Transverse colon (tissue), 4 donors: Measurements from ENCODE around the gene EFNA1.

ENCODE experiments used
- CTCF ChIP-seq, 5 experiments: fragments of 200-600 bp in 3 of 5; fragments of 450-650 bp in 2 of 5; sonication (generic) in 3 of 5; IDR thresholded peaks; 1 replicate in 2 of 5; 2 replicates in 3 of 5; pipeline ENCODE4 v1.5.1; 2016 to 2017; ENCODE audit warnings: antibody characterized with exemption in 5 of 5, inconsistent platforms in 3 of 5, mild to moderate bottlenecking in 2 of 5, moderate library complexity in 1 of 5
- EP300 ChIP-seq: sonication (generic); formaldehyde crosslinking; IDR thresholded peaks from one replicate; pipeline ENCODE4 v1.6.1; 2017; ENCODE audit warnings: antibody characterized with exemption, low read depth
- POLR2A ChIP-seq: fragments of 450-650 bp; IDR thresholded peaks from one replicate; pipeline ENCODE4 v1.6.1; 2016; ENCODE audit warnings: antibody characterized with exemption, mild to moderate bottlenecking, moderate library complexity
- POLR2AphosphoS5 ChIP-seq, 3 donors: sonication (generic); formaldehyde crosslinking; IDR thresholded peaks; one replicate each; pipeline ENCODE4 v1.6.1; 2016; ENCODE audit warnings: antibody characterized with exemption in 3 of 3

- peak; percentile 52 to 83 (median 67) for TF ChIP-seq POLR2AphosphoS5 (IDR thresholded peaks at IDR 0.05)
- TF ChIP-seq EP300 = peak; percentile 23
- peak; percentile 91 to 99 (median 94) for TF ChIP-seq CTCF (IDR thresholded peaks at IDR 0.05)
- TF ChIP-seq POLR2A = peak; percentile 83
Observed at GRCh38 chr1:155084722-155085503, 42.8 kb upstream of the EFNA1 start.
